H54 (cell line): Measurements from ENCODE around the gene TBL1X.

Experiments used
- DNase-seq: peaks from one replicate; pipeline ENCODE4 v3.0.0; 2011; ENCODE audit warnings: low spot score, mixed read lengths; ENCODE audit not compliant: insufficient read length
- FAIRE-seq: peaks from 3 replicates; lab custom pipeline; 2011; peaks lifted over from hg19 to GRCh38; lab: Jason Lieb, UNC
- POLR2A ChIP-seq: IDR thresholded peaks from 2 replicates; pipeline ENCODE4 v1.6.1; 2011; ENCODE audit warnings: low read depth, mild to moderate bottlenecking, low read length

The TBL1X gene

GRCh38 chrX:9785254-9785943, 320.5 kb downstream of the TBL1X start:
- FAIRE-seq, result no peak
- TF ChIP-seq POLR2A, result no peak
- DNase-seq, result no peak

- TF ChIP-seq POLR2A, result no peak
- no peak for FAIRE-seq
- DNase-seq, result no peak
These were observed 321.3 kb downstream of the TBL1X start, which contains the start of gene SHROOM2 for GRCh38 chrX:9785944-9786797. SHROOM2 (plus strand) TSS chrX:9786429; CDS start chrX:9786546, 117 bp downstream.

GRCh38 chrX:9786798-9787635, 322.2 kb downstream of the TBL1X start:
- FAIRE-seq, result no peak
- DNase-seq, result no peak
- no peak for TF ChIP-seq POLR2A

GRCh38 chrX:9788911-9789310, 324.1 kb downstream of the TBL1X start:
- TF ChIP-seq POLR2A, result no peak
- FAIRE-seq (no peak), DNase-seq (no peak)

- no peak for TF ChIP-seq POLR2A
- FAIRE-seq (no peak), DNase-seq (no peak)
These were observed 324.7 kb downstream of the TBL1X start for GRCh38 chrX:9789555-9789954.
